ENCODE data around the gene SLC5A12.

SLC5A12 gene

GRCh38 chr11:26626346-26626745, 95.5 kb downstream of the SLC5A12 start:
- no peak for ATAC-seq
- TF ChIP-seq ZFP30 (CRISPR knock-in tag; IDR thresholded peaks at IDR 0.05) (no peak), PATZ1 (CRISPR knock-in tag; IDR thresholded peaks at IDR 0.05; ENCODE audit: borderline replicate concordance) (no peak), ARNTL (CRISPR knock-in tag; IDR thresholded peaks at IDR 0.05; ENCODE audit: borderline replicate concordance, low read depth) (no peak)

- peak; percentile 80 for ATAC-seq
- TF ChIP-seq CREB5 (CRISPR knock-in tag; IDR thresholded peaks at IDR 0.05; ENCODE audit: low read depth): peak; percentile 53; the same call in 1 of the 2 replicates
- peak; percentile 88 for TF ChIP-seq ISL1 (CRISPR knock-in tag; IDR thresholded peaks at IDR 0.05)
- no peak for TF ChIP-seq ZFP3 (CRISPR knock-in tag; IDR thresholded peaks at IDR 0.05)
- peak; percentile 21; the same call in 1 of the 2 replicates for TF ChIP-seq TCF4 (CRISPR knock-in tag; IDR thresholded peaks at IDR 0.05; ENCODE audit: borderline replicate concordance)
These were observed 98.7 kb downstream of the SLC5A12 start for GRCh38 chr11:26623076-26623659.

- ATAC-seq: no peak
- TF ChIP-seq CSRNP3 (CRISPR knock-in tag; IDR thresholded peaks at IDR 0.05) (no peak), ZFP30 (CRISPR knock-in tag; IDR thresholded peaks at IDR 0.05) (no peak), CSDC2 (CRISPR knock-in tag; IDR thresholded peaks at IDR 0.05) (no peak), POU6F1 (CRISPR knock-in tag; IDR thresholded peaks at IDR 0.05; ENCODE audit: borderline replicate concordance, low read depth) (no peak), ZC3H10 (CRISPR knock-in tag; IDR thresholded peaks at IDR 0.05) (no peak), CREB5 (CRISPR knock-in tag; IDR thresholded peaks at IDR 0.05; ENCODE audit: low read depth) (no peak), ZFP3 (CRISPR knock-in tag; IDR thresholded peaks at IDR 0.05) (no peak), ZNF565 (CRISPR knock-in tag; conservative IDR thresholded peaks at IDR 0.05; ENCODE audit: low read depth) (no peak), PATZ1 (CRISPR knock-in tag; IDR thresholded peaks at IDR 0.05; ENCODE audit: borderline replicate concordance) (no peak), ZNF8 (CRISPR knock-in tag; IDR thresholded peaks at IDR 0.05) (no peak), RARB (CRISPR knock-in tag; IDR thresholded peaks at IDR 0.05) (no peak), ISL1 (CRISPR knock-in tag; IDR thresholded peaks at IDR 0.05) (no peak), TOX (CRISPR knock-in tag; IDR thresholded peaks at IDR 0.05; ENCODE audit: borderline replicate concordance) (no peak), ESRRG (CRISPR knock-in tag; IDR thresholded peaks at IDR 0.05) (no peak), TSHZ2 (CRISPR knock-in tag; IDR thresholded peaks at IDR 0.05) (no peak), GLIS3 (CRISPR knock-in tag; IDR thresholded peaks at IDR 0.05) (no peak), TCF4 (CRISPR knock-in tag; IDR thresholded peaks at IDR 0.05; ENCODE audit: borderline replicate concordance) (no peak), PPARA (CRISPR knock-in tag; IDR thresholded peaks at IDR 0.05; ENCODE audit: borderline replicate concordance) (no peak), BACH2 (CRISPR knock-in tag; IDR thresholded peaks at IDR 0.05; ENCODE audit: borderline replicate concordance) (no peak)
These were observed 99.7 kb downstream of the SLC5A12 start for GRCh38 chr11:26622181-26622580.

Measured in SK-N-SH treated with all-trans-retinoic acid at 6 μM for 48 hours (cell line).